HEK293 (cell line): ENCODE results near the gene ITPR3.

Experiments
- CTCF ChIA-PET: fragments of 350-600 bp; formaldehyde crosslinking; extraction: SDS; loops from one replicate; lab custom pipeline; 2021; ENCODE audit warnings: antibody characterized with exemption; lab: Yijun Ruan, JAX
- POLR2A ChIA-PET: fragments of 300-600 bp; formaldehyde crosslinking; extraction: SDS; loops from one replicate; lab custom pipeline; 2020; ENCODE audit warnings: antibody characterized with exemption, inconsistent platforms; lab: Yijun Ruan, JAX
- H3K27ac ChIP-seq: fragments of 200-500 bp; sonication (Bioruptor generic); 2 replicates; pipeline ENCODE4 v1.5.1; 2014; ENCODE audit warnings: low read depth, low read length, control low read depth, inconsistent platforms; ENCODE audit errors: extremely low read depth
- H3K36me3 ChIP-seq, 2 experiments: fragments of 200-500 bp in 1 of 2; sonication (Bioruptor generic) in 1 of 2; 1 replicate in 1 of 2; 2 replicates in 1 of 2; pipeline ENCODE4 v1.5.1; 2014 to 2017; ENCODE audit warnings: inconsistent platforms in 2 of 2, low read length in 2 of 2; ENCODE audit not compliant: control insufficient read depth in 2 of 2, insufficient read depth in 1 of 2
- H3K4me1 ChIP-seq: fragments of 200-500 bp; sonication (Bioruptor generic); 2 replicates; pipeline ENCODE4 v1.5.1; 2014; ENCODE audit warnings: mild to moderate bottlenecking, low read length, inconsistent platforms; ENCODE audit not compliant: control insufficient read depth, insufficient read depth
- H3K4me3 ChIP-seq: 2 replicates; pipeline ENCODE4 v1.5.1; 2011; ENCODE audit warnings: low read depth, mild to moderate bottlenecking, control low read depth, low read length, moderate library complexity
- H3K9me3 ChIP-seq: fragments of 200-500 bp; sonication (Bioruptor generic); 2 replicates; pipeline ENCODE4 v1.5.1; 2014; ENCODE audit warnings: low read depth, low read length, inconsistent platforms; ENCODE audit not compliant: control insufficient read depth, insufficient read depth
- FEZF1 ChIP-seq: fragments of 450-650 bp; formaldehyde crosslinking; IDR thresholded peaks from 2 replicates; pipeline ENCODE4 v1.5.1; 2016; ENCODE audit warnings: missing biosample characterization, missing genetic modification characterization
- HOXD13 ChIP-seq: sonication (generic); formaldehyde crosslinking; IDR thresholded peaks from 2 replicates; pipeline ENCODE4 v1.8.0; 2022; ENCODE audit warnings: missing genetic modification reagents, borderline replicate concordance
- OVOL3 ChIP-seq: fragments of 450-650 bp; formaldehyde crosslinking; IDR thresholded peaks from 2 replicates; pipeline ENCODE4 v1.5.1; 2016; ENCODE audit warnings: missing biosample characterization, missing genetic modification characterization
- REPIN1 ChIP-seq: fragments of 450-650 bp; formaldehyde crosslinking; IDR thresholded peaks from 2 replicates; pipeline ENCODE4 v1.5.1; 2017; ENCODE audit warnings: missing biosample characterization, missing genetic modification characterization, low read depth
- ZBTB17 ChIP-seq: fragments of 450-650 bp; formaldehyde crosslinking; IDR thresholded peaks from 2 replicates; pipeline ENCODE4 v1.5.1; 2016; ENCODE audit warnings: missing biosample characterization, missing genetic modification characterization
- ZFP69B ChIP-seq: fragments of 450-650 bp; formaldehyde crosslinking; IDR thresholded peaks from 2 replicates; pipeline ENCODE4 v1.5.1; 2016; ENCODE audit warnings: missing biosample characterization, missing genetic modification characterization
- ZNF10 ChIP-seq: fragments of 450-650 bp; formaldehyde crosslinking; IDR thresholded peaks from 2 replicates; pipeline ENCODE4 v1.5.1; 2017; ENCODE audit warnings: missing biosample characterization, missing genetic modification characterization
- ZNF112 ChIP-seq: fragments of 450-650 bp; formaldehyde crosslinking; IDR thresholded peaks from 2 replicates; pipeline ENCODE4 v1.5.0; 2017; ENCODE audit warnings: missing biosample characterization, missing genetic modification characterization
- ZNF140 ChIP-seq: fragments of 450-650 bp; formaldehyde crosslinking; IDR thresholded peaks from 2 replicates; pipeline ENCODE4 v1.5.1; 2016; ENCODE audit warnings: missing biosample characterization, missing genetic modification characterization
- ZNF16 ChIP-seq: fragments of 450-650 bp; formaldehyde crosslinking; IDR thresholded peaks from 2 replicates; pipeline ENCODE4 v1.5.1; 2016; ENCODE audit warnings: low read depth, missing biosample characterization, missing genetic modification characterization
- ZNF175 ChIP-seq: fragments of 450-650 bp; formaldehyde crosslinking; IDR thresholded peaks from 2 replicates; pipeline ENCODE4 v1.5.1; 2016; ENCODE audit warnings: missing biosample characterization, missing genetic modification characterization
- ZNF184 ChIP-seq: fragments of 450-650 bp; IDR thresholded peaks from 2 replicates; pipeline ENCODE4 v1.5.1; 2018; ENCODE audit warnings: missing biosample characterization, mild to moderate bottlenecking, missing genetic modification characterization
- ZNF302 ChIP-seq: fragments of 450-650 bp; formaldehyde crosslinking; IDR thresholded peaks from 2 replicates; pipeline ENCODE4 v1.5.1; 2016; ENCODE audit warnings: missing biosample characterization, missing genetic modification characterization, low read depth
- ZNF311 ChIP-seq: fragments of 450-650 bp; formaldehyde crosslinking; IDR thresholded peaks from 2 replicates; pipeline ENCODE4 v1.5.1; 2017; ENCODE audit warnings: missing biosample characterization, missing genetic modification characterization, borderline replicate concordance
- ZNF501 ChIP-seq: fragments of 450-650 bp; formaldehyde crosslinking; IDR thresholded peaks from 2 replicates; pipeline ENCODE4 v1.5.1; 2016; ENCODE audit warnings: missing biosample characterization, missing genetic modification characterization
- ZNF677 ChIP-seq: fragments of 450-650 bp; IDR thresholded peaks from 2 replicates; pipeline ENCODE4 v1.5.0; 2018; ENCODE audit warnings: missing biosample characterization, mild to moderate bottlenecking, missing genetic modification characterization, moderate library complexity
- ZNF701 ChIP-seq: fragments of 450-650 bp; formaldehyde crosslinking; IDR thresholded peaks from 2 replicates; pipeline ENCODE4 v1.5.1; 2016; ENCODE audit warnings: missing biosample characterization, missing genetic modification characterization
- ZNF776 ChIP-seq: fragments of 450-650 bp; formaldehyde crosslinking; IDR thresholded peaks from 2 replicates; pipeline ENCODE4 v1.5.0; 2017; ENCODE audit warnings: missing biosample characterization, missing genetic modification characterization, borderline replicate concordance
- ZNF785 ChIP-seq: fragments of 450-650 bp; formaldehyde crosslinking; IDR thresholded peaks from 2 replicates; pipeline ENCODE4 v1.5.1; 2016; ENCODE audit warnings: missing biosample characterization, missing genetic modification characterization
- TF ChIP-seq, protein P1 (sequence below): fragments of 450-650 bp; formaldehyde crosslinking; IDR thresholded peaks from 2 replicates; pipeline ENCODE4 v1.5.1; 2016; ENCODE audit warnings: missing biosample characterization, missing genetic modification characterization
- TF ChIP-seq, protein P2 (sequence below): fragments of 450-650 bp; formaldehyde crosslinking; IDR thresholded peaks from 2 replicates; pipeline ENCODE4 v1.5.1; 2016; ENCODE audit warnings: missing biosample characterization, missing genetic modification characterization
- TF ChIP-seq, protein P3 (sequence below): fragments of 450-650 bp; formaldehyde crosslinking; IDR thresholded peaks from 2 replicates; pipeline ENCODE4 v1.5.1; 2016; ENCODE audit warnings: missing biosample characterization, missing genetic modification characterization

Gene ITPR3

DNA sequence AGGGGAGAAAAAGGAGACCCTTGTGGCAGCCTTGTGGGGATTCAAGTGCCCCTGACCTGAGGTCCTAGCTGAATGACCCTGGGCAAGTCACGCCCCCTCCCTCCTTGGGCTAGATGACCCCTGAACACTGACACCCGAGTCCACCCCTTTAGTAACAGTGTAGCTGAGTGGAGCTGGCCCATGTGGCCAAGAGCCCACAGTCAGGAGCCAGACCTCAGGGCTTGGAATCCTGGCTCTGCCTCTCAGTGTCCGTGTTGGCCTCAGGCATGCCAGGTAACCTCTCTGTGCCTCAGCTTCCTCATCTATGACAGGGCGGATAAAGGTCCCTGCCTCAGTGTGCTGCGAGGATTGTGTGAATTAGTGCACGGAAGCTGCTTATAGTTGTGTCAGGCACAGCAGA is 111.3 kb downstream of the ITPR3 start:
- Histone ChIP-seq H3K27ac (no peak overlapping the region), H3K9me3 (no peaks in the 10 kb centered on the region), H3K36me3 (no peaks in the 10 kb centered on the region), H3K4me3 (no peak overlapping the region), H3K4me1 (no peaks in the 10 kb centered on the region)
- ChIA-PET CTCF (interaction anchor here (0.6 to 2.1 kb wide), 3 partner anchors 30 to 227 kb away, joined by 4 to 6 read pairs (median 6); no protein-coding TSS in a partner anchor), POLR2A (interaction anchor here (1.2 kb wide), 1 partner anchor 21 kb away, joined by 5 read pairs; the partner anchor contains the start of gene UQCC2)
- TF ChIP-seq ZNF501 (tag by site-specific recombination) (no peak), ZNF302 (tag by site-specific recombination) (no peak), ZNF16 (tag by site-specific recombination) (no peak), ZNF311 (tag by site-specific recombination) (no peak), FEZF1 (no peak)
- TF ChIP-seq, protein P1, sequence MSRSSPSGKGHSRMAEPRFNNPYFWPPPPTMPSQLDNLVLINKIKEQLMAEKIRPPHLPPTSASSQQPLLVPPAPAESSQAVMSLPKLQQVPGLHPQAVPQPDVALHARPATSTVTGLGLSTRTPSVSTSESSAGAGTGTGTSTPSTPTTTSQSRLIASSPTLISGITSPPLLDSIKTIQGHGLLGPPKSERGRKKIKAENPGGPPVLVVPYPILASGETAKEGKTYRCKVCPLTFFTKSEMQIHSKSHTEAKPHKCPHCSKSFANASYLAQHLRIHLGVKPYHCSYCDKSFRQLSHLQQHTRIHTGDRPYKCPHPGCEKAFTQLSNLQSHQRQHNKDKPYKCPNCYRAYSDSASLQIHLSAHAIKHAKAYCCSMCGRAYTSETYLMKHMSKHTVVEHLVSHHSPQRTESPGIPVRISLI = no peak

DNA sequence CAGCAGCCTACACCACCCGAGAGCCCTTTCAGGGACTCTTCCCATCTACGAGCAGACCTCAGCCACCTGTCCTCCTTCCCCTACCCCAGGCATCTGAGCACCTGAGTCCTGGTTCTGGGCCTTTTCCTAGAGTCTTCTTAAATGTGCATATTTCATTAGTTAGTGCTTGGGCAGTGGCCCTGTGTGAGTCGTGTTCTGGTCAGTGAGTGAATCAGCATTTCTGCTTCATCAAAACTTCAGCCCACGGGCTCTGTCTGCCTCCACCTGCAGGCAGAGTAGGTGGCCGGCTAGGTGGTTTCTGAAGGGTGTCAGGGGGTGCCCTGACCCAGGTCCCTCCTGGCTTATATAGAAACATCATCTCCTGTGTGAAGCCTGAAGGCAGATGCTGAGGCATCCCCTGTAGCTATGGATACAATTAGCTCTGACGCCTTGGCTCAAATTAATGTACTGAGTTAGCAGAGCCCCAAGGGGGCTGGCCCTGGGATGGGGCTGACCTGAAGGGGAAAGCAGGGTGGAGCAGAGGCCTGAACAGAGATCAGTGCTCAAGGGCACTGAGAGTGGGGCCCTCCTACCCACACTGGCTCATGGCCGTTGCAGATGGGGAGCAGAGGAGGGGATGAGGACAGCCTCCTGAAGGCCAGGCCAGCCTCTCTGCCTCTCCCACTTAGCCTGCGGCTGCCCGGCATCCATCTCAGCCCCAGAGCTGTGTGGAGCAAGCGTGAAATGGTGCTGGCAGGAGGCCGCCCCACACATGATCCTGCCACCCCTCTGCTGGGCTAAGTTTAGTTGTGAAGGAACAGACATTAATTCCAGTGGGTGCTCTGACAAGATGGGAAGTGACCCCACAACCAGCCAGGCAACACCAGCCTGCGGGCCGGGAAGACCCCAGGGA is 111.9 kb downstream of the ITPR3 start:
- ChIA-PET POLR2A (no interaction called here), CTCF (interaction anchor here (0.6 to 2.1 kb wide), 3 partner anchors 30 to 226 kb away, joined by 4 to 6 read pairs (median 6); no protein-coding TSS in a partner anchor)
- TF ChIP-seq ZBTB17 (tag by site-specific recombination) (no peak), ZNF701 (no peak), FEZF1 (no peak), ZNF112 (tag by site-specific recombination) (no peak), ZNF785 (tag by site-specific recombination) (no peak), ZNF776 (no peak), ZFP69B (tag by site-specific recombination) (no peak), HOXD13 (CRISPR knock-in tag) (no peak), ZNF10 (tag by site-specific recombination) (no peak), REPIN1 (tag by site-specific recombination) (no peak), ZNF140 (tag by site-specific recombination) (no peak)
- TF ChIP-seq, protein P2, sequence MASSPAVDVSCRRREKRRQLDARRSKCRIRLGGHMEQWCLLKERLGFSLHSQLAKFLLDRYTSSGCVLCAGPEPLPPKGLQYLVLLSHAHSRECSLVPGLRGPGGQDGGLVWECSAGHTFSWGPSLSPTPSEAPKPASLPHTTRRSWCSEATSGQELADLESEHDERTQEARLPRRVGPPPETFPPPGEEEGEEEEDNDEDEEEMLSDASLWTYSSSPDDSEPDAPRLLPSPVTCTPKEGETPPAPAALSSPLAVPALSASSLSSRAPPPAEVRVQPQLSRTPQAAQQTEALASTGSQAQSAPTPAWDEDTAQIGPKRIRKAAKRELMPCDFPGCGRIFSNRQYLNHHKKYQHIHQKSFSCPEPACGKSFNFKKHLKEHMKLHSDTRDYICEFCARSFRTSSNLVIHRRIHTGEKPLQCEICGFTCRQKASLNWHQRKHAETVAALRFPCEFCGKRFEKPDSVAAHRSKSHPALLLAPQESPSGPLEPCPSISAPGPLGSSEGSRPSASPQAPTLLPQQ (tag by site-specific recombination) = no peak
- H3K4me1 ChIP-seq = no peaks in the 10 kb centered on the region
- H3K27ac ChIP-seq = no peak overlapping the region
- H3K36me3 ChIP-seq = no peaks in the 10 kb centered on the region
- H3K9me3 ChIP-seq = no peaks in the 10 kb centered on the region
- no peak overlapping the region for H3K4me3 ChIP-seq

DNA sequence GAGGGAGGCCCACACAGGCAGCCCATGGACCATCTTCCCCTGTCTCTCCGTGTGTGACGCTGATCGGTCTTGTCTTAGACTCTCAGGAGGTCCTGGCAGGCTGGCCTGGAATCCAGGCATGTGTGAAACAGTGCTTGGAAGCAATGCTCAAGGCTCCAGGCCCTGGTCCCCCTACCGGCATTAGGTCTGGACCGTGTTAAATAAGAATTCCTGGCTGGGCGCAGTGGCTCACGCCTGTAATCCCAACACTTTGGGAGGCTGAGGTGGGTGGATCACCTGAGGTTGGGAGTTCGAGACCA is 112.5 kb downstream of the ITPR3 start:
- H3K36me3 ChIP-seq = no peaks in the 10 kb centered on the region
- no peaks in the 10 kb centered on the region for H3K9me3 ChIP-seq
- H3K27ac ChIP-seq = no peak overlapping the region
- no peaks in the 10 kb centered on the region for H3K4me1 ChIP-seq
- H3K4me3 ChIP-seq = no peak overlapping the region
- no peak for TF ChIP-seq ZNF677
- no peak for TF ChIP-seq ZNF184 (tag by site-specific recombination)
- TF ChIP-seq OVOL3 (tag by site-specific recombination) = no peak
- TF ChIP-seq, protein P3, sequence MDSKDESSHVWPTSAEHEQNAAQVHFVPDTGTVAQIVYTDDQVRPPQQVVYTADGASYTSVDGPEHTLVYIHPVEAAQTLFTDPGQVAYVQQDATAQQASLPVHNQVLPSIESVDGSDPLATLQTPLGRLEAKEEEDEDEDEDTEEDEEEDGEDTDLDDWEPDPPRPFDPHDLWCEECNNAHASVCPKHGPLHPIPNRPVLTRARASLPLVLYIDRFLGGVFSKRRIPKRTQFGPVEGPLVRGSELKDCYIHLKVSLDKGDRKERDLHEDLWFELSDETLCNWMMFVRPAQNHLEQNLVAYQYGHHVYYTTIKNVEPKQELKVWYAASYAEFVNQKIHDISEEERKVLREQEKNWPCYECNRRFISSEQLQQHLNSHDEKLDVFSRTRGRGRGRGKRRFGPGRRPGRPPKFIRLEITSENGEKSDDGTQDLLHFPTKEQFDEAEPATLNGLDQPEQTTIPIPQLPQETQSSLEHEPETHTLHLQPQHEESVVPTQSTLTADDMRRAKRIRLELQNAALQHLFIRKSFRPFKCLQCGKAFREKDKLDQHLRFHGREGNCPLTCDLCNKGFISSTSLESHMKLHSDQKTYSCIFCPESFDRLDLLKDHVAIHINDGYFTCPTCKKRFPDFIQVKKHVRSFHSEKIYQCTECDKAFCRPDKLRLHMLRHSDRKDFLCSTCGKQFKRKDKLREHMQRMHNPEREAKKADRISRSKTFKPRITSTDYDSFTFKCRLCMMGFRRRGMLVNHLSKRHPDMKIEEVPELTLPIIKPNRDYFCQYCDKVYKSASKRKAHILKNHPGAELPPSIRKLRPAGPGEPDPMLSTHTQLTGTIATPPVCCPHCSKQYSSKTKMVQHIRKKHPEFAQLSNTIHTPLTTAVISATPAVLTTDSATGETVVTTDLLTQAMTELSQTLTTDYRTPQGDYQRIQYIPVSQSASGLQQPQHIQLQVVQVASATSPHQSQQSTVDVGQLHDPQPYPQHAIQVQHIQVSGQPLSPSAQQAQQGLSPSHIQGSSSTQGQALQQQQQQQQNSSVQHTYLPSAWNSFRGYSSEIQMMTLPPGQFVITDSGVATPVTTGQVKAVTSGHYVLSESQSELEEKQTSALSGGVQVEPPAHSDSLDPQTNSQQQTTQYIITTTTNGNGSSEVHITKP (tag by site-specific recombination) = no peak
- TF ChIP-seq ZNF175 (tag by site-specific recombination) = no peak
- TF ChIP-seq, all 188 proteins: peak for 0
- ChIA-PET POLR2A (no interaction called here), CTCF (no interaction called here)
